NCI-H524 treated with DMSO at 0.1 percent for 48 hours (cell line): ENCODE results near the gene CLSTN1.

Experiments used
- DNase-seq: peaks from one replicate; lab custom pipeline; 2025; lab: John Stamatoyannopoulos, UW

The CLSTN1 gene

DNA sequence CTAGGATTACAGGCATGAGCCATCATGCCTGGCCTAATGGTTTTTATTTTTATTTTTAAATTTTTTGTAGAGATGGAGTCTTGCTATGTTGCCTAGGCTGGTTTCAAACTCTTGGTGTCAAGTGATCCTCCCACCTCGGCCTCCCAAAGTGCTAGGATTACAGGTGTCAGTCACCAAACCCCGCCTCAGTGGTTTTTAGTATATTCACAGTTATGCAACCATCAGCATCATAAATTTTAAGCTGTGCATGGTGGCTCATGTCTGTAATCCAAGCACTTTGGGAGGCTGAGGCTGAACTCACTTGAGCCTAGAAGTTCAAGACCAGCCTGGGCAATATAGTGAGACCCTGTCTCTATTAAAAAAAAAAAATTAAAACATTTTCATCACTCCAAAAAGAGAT is 143.7 kb downstream of the CLSTN1 start:
- DNase-seq: no peak
